ENCODE measurements around the gene IPO4. TPM values are rescaled to one million over a fixed set of nuclear protein-coding genes. Genes with fewer than 3 reads are reported as not detected.

Gene IPO4
- polyA plus RNA-seq, 1 donor: 35.6 TPM

DNA sequence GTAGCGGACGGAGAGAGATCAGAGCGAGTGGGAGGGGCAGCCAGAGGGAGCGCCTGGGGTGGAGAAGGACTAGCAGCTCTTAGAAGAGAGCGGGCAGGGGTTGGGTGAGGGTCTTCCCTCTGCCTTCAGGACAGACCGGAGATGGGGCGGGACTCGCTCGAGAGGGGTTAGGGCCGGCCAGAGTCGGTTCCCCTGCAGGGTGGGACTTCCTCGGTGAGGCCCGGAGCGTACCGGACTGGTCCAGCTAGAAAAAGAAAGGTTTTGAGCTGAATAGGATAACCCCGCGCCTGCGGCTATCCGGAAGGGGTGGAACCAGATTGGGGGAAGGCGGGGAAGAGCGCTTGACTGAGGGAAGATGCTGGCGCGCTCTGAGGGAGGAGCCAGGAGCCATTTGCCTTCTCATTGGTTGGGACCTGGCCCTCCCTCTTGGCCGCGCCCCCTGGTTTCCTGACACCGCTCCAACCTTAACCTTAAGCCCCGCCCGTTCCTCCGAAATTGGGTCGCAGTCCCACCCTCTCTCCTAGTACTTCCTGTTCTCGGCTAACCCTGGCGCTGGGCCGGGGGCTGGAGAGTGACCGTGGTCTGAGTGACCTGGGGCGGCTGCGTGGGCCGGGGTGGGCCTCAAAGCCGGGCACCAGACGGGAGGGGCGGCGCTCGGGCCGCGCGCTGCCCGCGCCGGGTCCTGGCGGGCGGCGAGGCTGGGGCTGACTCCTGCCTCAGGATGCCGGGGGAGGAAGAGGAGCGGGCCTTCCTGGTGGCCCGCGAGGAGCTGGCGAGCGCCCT is 41.4 kb downstream of the IPO4 start, which contains the start of gene RNF31:
TSS of gene RNF31 (plus strand) at position 521 of the 783 bp plus-strand sequence. CDS start at position 722, 201 bp downstream.
- peak; percentile 99 for DNase-seq

DNA sequence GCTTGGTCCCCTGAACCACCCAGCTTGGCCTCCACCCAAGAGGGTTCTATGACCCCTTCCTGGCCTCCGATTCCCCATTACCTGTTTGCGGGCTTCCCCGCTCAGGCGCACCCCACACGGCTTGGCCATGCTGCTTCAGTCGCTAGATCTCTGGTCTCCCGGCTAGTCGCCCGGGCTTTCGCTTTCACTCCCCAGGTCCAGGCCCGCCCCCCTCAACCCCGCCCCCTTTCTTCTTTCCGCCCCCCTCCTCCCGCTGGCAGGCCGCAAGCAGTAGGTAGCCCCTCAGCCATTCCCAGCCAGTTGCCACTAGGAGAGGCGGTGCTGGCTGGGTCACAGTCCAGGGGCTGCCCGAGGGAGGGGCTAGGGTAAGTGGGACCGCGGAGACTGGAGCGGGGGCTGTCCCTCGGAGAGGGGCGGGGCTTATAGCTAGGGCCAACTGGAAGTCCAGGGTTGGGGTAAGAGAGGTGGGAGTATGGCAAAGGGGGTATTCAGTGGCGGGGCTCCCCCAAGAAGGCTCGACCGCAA is 42.1 kb downstream of the IPO4 start, which contains the start of gene PSME2:
TSS of gene PSME2 (minus strand) at position 158 of the 525 bp plus-strand sequence. CDS start at position 129, 29 bp downstream.
- peak; percentile 96 for DNase-seq

DNA sequence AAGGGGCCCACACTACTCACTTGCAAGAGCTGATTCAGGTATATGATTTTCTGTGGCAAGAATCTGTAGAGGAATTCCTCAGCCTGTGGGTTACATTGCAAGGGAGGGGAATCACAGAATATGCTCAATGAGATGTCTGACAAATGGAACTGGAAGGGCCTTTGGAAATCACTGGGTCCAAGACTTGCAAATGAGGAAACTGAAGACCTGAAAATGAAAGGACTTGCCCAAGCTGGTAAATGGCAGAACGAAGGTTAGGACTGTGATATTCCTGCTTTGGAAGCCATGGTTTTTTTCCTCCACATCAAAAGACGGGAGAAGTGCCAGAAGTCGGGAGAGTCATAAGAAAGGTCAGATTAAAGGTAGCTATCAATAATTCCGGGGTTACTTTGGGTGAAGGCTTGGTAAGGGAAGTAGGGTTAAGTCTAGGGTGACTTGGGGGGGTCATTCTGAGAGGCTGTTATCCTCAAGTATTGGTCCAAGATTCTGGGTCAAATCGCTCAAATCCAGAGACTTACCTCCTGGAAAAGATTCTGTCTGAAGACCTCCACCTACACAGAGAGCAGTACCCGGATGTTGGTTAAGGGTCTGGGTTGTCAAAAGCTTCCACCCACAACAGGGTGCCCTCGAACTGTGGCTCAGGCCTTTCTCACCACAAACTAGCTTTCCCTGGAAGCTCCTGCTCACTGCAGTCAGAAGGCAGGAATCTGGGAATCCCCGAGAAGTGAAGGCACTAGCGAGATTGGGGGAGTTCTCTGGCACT is 42.7 kb downstream of the IPO4 start:
- DNase-seq: no peak

DNA sequence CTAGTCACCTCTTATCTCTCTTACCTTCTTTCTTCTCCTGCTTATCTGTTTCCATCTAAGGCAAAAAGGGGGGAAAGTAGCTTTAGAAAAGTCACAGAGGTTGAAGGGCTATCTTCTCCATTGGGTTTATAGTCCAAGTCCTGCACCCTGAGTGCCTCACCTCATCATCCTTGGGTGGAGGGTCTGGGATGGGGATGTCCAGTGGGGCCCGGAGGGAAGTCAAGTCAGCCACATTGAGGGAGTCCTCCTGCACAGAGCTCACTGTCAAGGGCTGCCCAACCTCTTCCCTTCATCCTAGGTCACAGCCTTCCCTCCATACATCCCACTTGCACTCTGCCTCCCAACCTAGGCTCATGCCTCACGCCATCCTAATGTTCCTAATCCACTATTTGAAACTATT is 43.4 kb downstream of the IPO4 start:
- no peak for DNase-seq

DNA sequence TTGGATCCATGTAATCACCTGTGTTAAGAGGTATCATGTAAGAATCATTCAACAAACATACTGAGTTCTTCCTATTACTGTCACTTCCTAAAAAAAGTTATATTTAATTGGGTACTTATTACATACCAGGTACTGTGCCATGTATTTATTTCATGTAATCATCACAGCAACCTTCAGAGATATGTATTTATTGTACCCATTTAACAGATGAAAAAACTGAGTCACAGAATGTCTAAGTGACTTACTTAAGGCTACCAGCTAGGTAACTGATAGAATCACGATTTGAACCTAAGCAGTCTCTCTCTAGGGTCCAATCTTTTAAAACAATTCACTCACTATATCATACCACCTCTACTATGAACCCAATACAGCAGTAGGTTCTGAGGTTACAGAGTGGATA is 44.2 kb downstream of the IPO4 start:
- DNase-seq: no peak

DNA sequence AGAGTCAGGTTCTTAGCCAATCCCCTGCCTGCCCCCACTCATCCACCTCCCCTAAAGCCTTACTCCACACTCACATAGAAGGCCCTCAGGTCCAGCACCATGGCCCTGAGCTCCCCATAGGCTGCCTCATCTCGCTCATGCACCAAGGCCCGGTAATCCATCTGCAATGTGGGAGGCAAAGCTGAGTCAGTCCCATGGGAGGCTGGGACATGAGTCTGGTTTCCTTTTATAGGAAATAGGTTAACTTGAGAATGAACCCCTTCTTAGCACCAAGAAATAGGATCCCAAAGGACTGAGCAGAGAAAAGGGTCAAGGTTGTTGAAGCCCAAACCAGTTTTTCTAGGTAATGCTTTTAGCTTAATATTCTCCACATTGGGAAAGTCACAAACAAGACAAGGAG is 45.1 kb downstream of the IPO4 start:
- no peak for DNase-seq

DNA sequence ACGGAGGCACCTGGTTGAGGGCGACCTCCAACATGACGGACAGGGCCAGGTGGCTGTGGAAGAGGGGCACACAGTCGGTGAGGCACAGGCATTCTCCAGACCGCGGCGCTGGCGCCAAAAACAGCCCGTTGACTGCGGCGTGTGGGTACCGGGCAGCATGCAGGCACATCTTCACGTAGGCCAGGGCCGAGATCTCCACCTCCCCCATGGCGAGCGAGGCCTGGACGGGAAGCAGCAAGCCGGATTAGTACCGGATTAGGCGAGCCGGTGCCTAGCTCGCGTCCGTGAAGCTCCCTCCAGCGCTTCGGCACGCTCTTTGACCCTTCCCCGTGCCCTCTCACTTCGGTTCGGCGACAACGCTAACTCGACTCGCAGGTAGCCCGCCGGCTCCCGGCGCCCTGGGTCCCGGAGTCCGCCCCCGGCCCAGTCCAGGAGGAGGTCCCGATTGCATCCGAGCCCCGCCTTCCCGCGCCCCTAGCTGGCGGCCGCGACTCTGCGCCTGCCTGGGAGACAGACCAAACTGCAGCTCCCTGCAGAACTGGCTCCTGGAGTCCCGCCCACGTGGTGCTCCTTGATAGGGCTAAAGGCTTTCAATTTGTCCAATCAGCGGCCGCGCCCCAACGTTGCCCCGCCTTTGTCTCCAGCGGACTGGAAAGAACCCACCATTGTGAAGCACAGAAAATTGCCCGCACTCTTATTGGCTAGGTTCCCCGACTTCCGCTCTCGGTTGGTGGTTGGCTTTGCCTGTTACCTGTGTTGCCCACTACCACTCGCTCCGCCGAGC is 47.3 kb downstream of the IPO4 start, which contains the start of gene EMC9:
TSS of gene EMC9 (minus strand) at position 495 of the 784 bp plus-strand sequence. CDS start at position 208, 287 bp downstream.
- peak; percentile 100 for DNase-seq

DNA sequence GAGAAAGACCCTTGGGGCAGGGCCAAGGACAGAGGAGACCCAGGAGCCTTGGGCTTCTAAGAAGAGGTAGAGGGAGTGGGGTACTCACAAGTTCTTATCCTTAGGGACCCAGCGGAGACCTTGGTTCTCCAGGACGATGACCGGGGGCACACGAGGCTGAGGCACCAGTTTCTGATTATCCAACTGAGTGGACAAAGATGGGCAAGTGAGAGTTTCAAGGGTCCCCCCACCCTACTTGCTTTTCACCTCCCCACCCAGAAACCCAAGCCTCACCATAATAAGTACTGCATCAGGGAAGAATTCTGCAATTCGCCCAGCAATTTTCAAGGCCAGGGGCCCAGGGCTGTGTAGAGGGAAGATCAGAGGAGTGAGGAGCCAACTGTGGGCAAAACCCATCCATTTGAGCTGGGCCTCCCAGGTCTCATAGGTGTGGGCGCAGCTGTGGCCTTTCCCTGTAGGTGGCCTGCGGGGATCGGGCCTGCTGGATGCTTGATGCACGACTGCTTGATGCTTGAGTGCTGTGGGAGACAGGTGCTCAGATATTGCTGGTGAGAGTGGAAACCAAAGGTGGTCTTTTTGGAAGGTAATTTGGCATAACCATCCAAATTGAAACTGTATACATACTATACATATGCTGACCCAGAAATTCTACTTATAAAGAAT is 49.2 kb downstream of the IPO4 start:
- DNase-seq: no peak

DNA sequence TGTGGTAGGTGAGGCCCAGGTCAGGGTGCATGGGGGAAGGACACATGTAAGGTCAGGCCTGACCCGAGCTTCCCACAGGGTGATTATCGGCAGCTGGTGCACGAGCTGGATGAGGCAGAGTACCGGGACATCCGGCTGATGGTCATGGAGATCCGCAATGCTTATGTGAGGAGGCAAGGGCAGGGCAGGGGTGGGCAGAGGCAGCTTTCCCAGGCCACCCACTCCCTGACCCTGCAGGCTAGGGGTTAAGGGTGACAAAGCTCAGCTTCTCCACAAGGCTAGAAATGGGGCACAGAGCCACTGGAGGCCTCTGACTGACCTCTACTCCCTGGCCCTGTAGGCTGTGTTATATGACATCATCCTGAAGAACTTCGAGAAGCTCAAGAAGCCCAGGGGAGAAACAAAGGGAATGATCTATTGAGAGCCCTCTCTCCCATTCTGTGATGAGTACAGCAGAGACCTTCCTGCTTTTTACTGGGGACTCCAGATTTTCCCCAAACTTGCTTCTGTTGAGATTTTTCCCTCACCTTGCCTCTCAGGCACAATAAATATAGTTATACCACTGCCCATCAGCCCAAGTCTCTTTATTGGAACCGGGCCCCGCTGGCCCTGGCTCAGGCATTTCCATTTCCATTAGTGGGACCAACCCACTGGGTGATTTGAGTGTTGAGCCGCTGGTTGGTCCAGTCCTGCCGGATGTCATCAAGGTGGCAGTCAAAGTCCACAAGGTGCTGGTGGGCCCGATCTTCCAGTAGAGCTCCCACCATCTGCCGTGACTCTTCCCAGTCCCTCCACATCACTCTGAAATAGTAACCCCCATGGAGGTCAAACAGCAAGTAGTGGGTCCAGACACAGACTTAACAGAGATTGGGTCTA is 50.0 kb downstream of the IPO4 start:
- no peak for DNase-seq

DNA sequence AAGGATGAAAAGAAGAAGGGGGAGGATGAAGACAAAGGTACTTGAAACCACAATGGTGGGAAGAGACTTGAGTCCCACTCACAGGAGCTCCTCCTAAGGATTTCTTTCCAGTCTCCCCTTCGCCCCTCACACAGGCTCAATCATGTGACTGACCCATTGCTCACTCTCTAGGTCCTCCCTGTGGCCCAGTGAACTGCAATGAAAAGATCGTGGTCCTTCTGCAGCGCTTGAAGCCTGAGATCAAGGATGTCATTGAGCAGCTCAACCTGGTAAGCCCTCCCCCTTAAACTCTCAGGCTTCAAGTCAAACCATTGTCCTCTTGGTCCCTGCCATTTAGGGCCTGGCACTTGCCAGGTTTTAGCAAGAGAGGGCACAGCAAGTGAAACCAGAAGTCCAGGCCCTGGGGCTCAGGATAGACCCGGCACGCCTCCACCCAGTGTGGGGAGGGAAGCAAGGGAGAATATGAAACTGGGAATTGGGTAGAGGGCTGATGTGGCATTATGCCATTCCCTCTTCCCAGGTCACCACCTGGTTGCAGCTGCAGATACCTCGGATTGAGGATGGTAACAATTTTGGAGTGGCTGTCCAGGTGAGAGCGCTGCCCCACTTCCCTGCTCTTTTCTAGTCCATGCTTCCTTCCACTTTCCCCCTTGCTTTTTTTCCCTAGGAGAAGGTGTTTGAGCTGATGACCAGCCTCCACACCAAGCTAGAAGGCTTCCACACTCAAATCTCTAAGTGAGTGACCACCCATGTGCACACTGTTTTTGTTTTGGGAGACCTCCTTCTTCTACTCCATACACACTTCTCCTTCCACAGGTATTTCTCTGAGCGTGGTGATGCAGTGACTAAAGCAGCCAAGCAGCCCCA is 50.9 kb downstream of the IPO4 start:
- DNase-seq: no peak

DNA sequence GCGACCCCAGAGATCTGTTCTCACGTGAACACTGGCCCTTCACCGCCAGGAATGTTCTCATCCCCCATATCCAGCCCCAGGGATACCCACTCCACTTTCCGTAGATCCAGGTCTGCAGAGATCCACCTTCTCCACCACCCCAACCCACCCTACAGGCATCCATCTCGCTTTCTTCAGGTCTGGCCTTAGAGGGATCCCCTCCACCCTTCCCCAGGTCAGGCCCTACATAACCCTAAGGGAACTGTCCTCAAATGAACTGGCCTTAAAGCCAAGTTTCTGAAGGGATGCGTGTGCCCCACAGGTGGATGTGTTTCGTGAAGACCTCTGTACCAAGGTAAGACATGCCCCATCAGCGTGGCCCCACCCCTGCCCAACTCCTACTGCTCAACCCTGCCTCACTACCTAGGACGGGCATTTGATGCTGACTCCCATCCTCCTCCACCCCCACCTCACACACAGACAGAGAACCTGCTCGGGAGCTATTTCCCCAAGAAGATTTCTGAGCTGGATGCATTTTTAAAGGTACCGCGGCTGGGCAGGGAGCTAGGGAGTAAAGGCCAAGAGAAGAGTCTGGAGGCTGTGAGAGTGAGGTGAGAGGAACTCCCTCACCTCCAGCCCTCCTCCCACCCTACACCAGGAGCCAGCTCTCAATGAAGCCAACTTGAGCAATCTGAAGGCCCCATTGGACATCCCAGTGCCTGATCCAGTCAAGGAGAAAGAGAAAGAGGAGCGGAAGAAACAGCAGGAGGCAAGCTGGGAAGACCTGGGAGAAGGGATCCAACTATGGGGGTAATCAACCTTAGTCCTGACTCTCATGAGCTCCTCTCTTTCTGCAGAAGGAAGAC is 51.7 kb downstream of the IPO4 start:
- no peak for DNase-seq

DNA sequence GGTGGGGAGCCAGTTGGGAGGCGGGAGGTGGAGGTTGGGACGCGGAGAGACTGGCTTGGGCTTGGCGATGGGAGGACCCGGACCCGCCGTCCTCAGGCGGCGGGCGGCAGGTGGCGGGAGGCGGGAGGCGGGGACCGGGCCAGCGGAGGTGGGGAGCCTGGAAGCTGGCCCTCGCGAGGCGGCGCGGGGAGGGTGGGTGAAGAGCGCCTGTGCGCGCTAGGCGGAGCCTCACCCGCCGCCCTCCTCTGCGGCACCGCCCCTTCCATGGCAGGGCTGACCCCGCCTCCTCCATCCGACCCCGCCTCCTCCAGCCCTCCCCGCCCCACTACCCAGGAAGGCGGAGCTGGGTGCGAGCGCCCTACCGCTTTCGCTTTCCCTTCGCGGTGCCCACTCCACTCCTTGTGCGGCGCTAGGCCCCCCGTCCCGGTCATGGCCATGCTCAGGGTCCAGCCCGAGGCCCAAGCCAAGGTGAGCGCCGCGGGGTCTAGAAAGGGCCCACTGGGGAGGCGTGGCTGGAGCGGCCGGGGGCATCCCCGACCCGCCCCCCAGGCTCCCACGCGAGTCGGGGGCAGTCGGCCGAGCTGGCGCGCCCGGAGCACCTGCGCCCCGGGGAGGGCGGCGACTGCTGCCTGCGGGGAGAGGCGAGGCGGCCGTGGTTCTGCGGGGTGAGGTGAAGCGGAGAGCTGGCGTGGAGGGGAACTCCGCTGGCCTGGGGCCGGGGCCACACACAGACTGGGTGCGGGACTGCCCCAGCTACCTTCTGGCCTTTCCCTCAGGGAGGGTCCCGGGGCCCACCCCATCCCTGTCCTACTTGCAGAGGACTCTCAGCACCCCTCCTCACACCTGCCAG is 52.6 kb downstream of the IPO4 start, which contains the start of gene PSME1:
TSS of gene PSME1 (plus strand) at position 361 of the 850 bp plus-strand sequence. CDS start at position 430, 69 bp downstream.
- peak; percentile 89 for DNase-seq

DNA sequence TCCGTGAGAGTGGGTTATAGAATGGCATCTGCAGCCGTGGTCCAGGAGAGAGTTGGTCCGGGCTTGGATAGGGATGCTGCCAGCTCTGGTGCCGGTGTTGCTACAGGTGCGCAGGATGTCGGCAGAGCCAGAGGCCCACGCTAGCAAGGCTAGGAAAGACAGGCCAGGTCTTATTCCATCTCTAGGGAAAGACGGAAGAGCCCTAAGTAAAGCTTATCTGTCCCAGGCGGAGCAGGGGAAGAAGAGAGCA is 53.1 kb downstream of the IPO4 start:
- no peak for DNase-seq

DNA sequence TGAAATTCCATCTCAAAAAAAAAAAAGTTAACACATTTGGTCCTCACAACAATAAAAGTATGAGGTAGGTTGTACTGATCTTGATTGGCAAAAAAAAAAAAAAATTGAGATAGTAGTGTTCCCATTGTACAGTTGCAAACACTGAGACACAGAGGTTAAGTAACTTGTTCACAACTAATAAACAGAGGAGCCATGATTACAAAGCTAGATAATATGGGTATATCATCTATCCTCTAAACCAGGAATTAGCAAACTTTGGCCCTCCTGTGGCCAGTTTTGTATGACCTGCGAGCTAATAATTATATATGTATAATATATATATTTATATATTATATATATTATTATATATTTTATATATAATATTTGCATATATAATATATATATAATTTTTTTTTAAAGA is 54.9 kb downstream of the IPO4 start:
- DNase-seq: no peak

DNA sequence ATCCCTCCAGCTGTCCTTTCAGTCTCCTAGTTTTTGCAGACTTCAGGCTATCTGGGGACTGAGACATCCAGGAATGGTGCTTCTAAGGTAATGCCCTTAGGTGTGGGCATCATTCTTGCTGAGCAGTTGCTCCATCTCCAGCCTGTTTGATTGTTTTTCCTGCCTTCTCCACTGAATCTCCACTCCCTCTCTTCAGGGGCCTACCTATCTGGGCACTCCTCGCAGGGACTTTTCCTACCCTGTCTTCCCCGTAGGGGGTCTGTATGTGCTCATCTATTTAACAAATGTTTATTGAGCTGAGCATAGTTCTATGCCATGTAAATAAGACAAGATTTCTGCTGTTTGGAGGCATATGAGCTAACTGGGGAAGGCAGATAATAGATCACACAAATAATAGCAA is 55.6 kb downstream of the IPO4 start:
- no peak for DNase-seq

DNA sequence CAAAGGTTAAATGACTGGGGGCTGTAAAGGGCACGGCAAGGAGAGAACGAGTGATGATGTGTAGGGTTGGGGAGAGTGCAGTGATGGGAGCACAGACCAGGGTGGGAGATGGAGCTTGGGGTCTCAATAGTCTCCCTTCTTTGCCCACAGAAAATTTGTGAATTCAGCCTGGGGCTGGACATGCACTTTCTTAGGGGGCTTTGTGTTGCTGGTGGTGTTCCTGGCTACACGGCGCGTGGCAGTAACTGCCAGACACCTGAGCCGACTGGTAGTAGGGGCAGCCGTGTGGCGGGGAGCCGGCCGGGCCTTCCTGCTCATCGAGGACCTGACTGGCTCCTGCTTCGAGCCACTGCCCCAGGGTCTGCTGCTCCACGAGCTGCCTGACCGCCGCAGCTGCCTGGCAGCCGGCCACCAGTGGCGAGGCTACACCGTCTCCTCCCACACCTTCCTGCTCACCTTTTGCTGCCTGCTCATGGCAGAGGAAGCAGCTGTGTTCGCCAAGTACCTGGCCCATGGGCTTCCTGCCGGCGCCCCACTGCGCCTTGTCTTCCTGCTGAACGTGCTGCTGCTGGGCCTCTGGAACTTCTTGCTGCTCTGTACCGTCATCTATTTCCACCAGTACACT is 56.4 kb downstream of the IPO4 start:
- no peak for DNase-seq

DNA sequence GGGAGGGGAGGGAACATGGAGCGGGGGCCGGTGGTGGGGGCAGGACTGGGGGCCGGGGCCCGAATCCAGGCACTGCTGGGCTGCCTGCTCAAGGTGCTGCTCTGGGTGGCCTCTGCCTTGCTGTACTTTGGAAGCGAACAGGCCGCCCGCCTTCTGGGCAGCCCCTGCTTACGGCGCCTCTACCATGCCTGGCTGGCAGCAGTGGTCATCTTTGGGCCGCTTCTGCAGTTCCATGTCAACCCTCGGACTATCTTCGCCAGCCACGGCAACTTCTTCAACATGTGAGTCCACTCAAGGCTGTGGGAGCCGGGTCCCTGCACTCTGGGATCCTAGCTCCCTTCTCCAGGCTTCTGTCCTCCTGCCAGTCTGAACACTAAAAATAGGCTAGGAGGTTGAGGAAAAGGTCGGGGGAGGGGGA is 57.1 kb downstream of the IPO4 start:
- no peak for DNase-seq

All from left kidney (tissue), 2 donors.